Retinal pigment epithelial cell (primary cell): ENCODE measurements around the gene CCDC192.
"Not testable (repeated sequence)": the region's sequence is repeated elsewhere in the genome, so short reads cannot be mapped to it uniquely, and the experiment has no call there.

Experiments used
- DNase-seq: peaks from one replicate; pipeline ENCODE4 v3.0.0-alpha.2; 2010; ENCODE audit warnings: low read depth
- H3K4me3 ChIP-seq: 2 replicates; pipeline ENCODE4 v1.5.1; 2011; ENCODE audit warnings: mild to moderate bottlenecking, low read length, control low read depth, moderate library complexity
- TF ChIP-seq, protein P1 (sequence below): conservative IDR thresholded peaks from 2 replicates; pipeline ENCODE4 v1.5.1; 2011; ENCODE audit warnings: low read depth, low read length, control low read depth, inconsistent platforms

The CCDC192 gene

DNA sequence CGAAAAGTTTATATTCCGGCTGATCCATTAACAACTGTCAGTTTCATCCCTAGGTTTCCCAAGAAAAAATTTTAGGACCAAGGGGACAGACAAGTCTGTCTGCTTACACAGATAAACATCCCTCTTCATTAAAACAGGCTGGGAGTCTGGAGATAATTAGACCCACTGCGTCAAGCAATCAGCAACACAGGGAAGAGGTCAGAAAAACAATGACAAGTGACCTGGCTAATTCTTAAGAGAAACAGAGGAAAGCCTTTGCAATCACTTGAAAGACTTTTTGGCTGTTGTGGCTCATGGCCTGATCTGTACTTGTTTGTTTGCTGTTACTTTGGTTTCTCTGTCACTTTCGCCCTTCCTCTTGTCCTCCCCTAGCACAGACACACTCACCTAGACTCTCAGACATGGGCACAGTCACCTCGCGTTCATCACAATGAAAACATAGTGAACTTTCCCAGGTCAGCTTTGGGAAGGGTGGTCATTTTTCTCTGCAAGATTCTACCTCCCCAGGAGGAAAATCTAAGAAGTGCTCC, 2.9 kb upstream of the CCDC192 start:
- no peak for DNase-seq
- no peak overlapping the region for H3K4me3 ChIP-seq
- TF ChIP-seq, protein P1, sequence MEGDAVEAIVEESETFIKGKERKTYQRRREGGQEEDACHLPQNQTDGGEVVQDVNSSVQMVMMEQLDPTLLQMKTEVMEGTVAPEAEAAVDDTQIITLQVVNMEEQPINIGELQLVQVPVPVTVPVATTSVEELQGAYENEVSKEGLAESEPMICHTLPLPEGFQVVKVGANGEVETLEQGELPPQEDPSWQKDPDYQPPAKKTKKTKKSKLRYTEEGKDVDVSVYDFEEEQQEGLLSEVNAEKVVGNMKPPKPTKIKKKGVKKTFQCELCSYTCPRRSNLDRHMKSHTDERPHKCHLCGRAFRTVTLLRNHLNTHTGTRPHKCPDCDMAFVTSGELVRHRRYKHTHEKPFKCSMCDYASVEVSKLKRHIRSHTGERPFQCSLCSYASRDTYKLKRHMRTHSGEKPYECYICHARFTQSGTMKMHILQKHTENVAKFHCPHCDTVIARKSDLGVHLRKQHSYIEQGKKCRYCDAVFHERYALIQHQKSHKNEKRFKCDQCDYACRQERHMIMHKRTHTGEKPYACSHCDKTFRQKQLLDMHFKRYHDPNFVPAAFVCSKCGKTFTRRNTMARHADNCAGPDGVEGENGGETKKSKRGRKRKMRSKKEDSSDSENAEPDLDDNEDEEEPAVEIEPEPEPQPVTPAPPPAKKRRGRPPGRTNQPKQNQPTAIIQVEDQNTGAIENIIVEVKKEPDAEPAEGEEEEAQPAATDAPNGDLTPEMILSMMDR: no peak

DNA sequence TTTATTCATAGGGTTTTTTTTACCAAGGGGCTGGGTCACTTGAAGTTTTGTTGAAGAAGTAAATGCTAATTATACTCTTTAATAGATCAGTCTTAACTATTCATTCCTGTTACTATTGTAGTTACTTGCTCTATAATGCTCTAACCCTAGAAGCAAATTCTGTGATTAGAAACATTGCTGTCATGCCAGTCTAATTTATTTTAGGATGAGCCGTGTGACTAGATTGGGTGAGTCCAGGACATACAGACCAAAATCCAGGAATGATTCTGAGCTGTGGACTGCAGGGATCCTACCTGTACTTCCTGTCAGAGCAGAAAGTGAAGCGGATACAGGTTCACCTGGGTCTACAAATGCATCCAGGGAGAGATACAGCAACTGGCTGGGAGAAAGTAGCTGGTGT, 757 bp upstream of the CCDC192 start:
- H3K4me3 ChIP-seq: no peak overlapping the region
- TF ChIP-seq, protein P1: no peak
- no peak for DNase-seq

DNA sequence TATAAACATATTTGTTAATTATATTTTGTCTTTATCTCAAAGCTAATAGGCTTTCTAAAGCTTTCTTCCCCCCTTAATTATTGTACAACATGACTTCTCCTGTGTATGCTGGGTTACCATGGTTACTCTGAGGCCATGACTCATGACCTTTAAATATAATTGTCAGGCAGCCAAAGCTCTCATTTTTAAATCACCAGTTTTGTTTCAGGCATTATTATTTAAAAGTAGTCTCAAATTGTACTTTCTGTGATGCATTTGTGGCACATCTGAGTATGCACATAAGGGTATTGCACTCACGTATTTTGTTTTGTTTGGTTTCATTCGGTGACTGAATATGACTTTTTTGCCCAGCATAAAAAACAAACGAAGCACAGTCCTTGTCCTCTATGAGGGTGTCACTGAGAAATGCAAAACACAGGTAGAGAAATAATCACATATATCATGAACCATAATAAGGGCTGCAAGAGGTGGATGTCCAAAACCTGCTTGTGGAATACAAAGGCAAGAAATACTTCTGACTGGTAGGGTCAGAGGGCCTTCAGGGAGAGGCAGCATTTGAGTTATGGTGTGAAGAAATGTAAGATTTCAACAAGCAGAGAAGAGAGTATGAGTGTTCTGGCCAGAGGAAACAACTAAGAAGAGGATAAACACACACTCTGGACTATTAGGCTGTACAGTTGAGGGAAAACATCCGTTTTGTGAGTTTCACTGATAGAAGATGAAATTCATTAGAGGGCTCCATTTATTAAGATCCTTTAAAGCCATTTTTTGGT, 2.1 kb downstream of the CCDC192 start:
- peak; percentile 79 for DNase-seq
- no peak overlapping the region for H3K4me3 ChIP-seq
- TF ChIP-seq, protein P1: no peak

DNA sequence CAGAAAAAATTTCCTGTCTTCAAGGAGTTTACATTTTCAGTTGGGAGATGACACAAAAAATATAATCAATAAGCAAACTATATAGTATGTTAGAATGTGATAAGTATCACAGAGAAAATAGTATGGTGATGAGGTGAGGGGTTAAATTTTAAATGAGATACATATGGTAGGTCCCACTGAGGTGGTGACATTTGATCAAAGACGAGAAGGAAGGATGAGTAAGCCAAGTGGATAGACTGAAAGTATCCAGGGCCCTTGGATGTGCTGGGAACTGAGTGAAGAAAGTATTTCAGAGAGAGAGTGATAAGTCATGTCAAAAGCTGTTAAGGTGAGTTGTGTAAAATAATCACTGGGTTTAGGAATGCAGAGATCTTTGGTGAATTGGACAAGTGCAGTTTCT, 3.5 kb downstream of the CCDC192 start:
- TF ChIP-seq, protein P1: no peak

DNA sequence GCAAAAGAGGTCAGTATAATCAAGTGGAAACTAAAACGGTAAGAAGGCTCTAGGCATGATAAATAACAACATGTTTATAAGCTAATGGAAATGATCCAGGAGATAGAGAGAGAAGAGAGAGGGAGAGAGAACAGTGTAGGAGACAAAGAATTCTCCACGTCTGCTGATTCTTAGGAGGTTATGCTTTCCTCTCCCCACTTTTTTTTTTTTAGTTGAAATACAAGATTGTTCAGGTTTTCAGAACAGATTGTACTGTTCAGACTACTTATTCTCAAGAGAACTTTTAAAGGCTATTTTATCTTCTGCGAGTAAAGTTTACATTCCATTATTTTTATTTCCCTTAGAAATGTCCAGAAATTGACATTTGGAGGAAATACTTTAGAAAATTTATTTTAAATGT, 4.0 kb downstream of the CCDC192 start:
- DNase-seq: no peak
- no peak overlapping the region for H3K4me3 ChIP-seq
- TF ChIP-seq, protein P1: no peak

More for the DNA sequence above, 3.5 kb downstream of the CCDC192 start:
- no peak overlapping the region for H3K4me3 ChIP-seq
- DNase-seq: no peak

DNA sequence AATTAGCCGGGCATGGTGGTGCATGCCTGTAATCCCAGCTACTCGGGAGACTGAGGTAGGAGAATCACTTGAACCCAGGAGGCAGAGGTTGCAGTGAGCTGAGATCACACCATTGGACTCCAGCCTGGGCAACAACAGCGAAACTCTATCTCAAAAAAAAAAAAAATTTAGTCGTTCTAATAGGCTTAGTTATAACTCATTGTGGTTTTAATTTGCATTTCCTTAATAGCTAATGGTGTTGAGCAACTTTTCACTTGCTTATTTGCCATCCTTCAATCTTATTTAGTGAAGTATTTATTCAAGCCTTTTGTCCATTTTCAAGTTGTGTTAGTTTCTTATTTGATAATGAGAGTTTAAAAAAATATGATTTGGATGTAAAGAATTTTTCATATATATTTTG, 9.9 kb downstream of the CCDC192 start:
- not testable (repeated sequence) for DNase-seq

DNA sequence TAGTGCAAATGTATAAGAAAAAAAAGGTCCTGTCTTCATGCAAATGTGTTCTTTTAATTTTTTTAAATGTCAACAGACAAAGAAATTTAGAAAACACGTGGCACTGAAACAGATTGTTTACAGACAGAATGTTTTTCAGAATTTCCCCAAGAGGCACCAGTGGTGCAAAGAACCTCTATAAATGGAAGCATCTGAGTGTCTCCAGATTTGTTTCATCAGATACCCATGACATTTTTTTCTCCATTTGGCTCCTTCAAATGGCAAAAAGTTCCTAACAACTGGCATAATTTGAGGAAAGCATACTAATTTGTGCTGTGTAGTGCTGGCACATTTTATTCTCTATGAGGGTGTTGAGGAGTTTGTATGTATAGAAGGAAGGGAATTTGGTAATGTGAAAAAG, 15.0 kb downstream of the CCDC192 start:
- no peak for DNase-seq
- TF ChIP-seq, protein P1: no peak
- no peak overlapping the region for H3K4me3 ChIP-seq

More for the DNA sequence above, 9.9 kb downstream of the CCDC192 start:
- not testable (repeated sequence) for H3K4me3 ChIP-seq
